SU-DHL-6 (cell line): ENCODE data around the gene ZNF823.

Source experiments
- CTCF ChIP-seq: fragments of 200-600 bp; sonication (generic); IDR thresholded peaks from one replicate; pipeline ENCODE4 v1.5.1; 2017; ENCODE audit warnings: antibody characterized with exemption, mild to moderate bottlenecking, low read length, moderate library complexity; ENCODE audit not compliant: insufficient read depth, poor library complexity, severe bottlenecking
- EZH2phosphoT487 ChIP-seq: fragments of 200-600 bp; sonication (generic), shearing (Covaris generic); conservative IDR thresholded peaks from 2 replicates; pipeline ENCODE4 v1.6.1; 2018; ENCODE audit warnings: mild to moderate bottlenecking, antibody characterized with exemption, low read length, moderate library complexity, mixed read lengths

GRCh38 chr19:11697284-11697855, 41.4 kb downstream of the ZNF823 start:
- no peak for TF ChIP-seq CTCF
- no peak for TF ChIP-seq EZH2phosphoT487
